NOMO-1 (cell line): Measurements from ENCODE around the gene SPRYD7.
"Not testable (repeated sequence)": the region's sequence is repeated elsewhere in the genome, so short reads cannot be mapped to it uniquely, and the experiment has no call there.

ENCODE experiments used
- DNase-seq, 2 experiments: peaks; one replicate each; lab custom pipeline; 2025; ENCODE audit not compliant: unreplicated experiment in 2 of 2; lab: John Stamatoyannopoulos, UW

SPRYD7 gene, protein sequence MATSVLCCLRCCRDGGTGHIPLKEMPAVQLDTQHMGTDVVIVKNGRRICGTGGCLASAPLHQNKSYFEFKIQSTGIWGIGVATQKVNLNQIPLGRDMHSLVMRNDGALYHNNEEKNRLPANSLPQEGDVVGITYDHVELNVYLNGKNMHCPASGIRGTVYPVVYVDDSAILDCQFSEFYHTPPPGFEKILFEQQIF

GRCh38 chr13:49936075-49936967 lies at the start of gene SPRYD7:
TSS of gene SPRYD7 (minus strand) at chr13:49936340. CDS start at chr13:49936235, 105 bp downstream.
- DNase-seq, result peak; percentile 95 to 98

- no peak for DNase-seq
Measured at GRCh38 chr13:49985129-49985528, 49.0 kb upstream of the SPRYD7 start.

DNA sequence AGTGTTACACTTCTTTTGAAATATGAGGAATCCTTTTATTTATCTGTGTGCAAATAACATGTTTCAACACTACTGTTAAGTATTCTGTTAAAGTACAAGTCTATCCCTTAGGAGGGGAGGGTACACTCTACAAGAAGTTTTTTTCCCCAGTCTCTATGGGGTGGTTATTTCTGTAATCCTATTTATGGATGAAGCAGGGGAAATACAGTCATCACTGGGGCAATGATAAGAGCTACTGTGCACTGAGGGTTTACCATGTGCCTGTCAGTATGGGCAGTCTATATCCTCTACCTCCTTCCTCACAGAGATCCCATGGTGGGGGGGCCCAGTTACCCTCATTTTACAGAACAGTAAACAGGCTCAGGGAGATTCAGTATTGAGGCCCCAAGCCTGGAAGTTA lies 44.1 kb upstream of the SPRYD7 start:
- DNase-seq, result no peak

DNA sequence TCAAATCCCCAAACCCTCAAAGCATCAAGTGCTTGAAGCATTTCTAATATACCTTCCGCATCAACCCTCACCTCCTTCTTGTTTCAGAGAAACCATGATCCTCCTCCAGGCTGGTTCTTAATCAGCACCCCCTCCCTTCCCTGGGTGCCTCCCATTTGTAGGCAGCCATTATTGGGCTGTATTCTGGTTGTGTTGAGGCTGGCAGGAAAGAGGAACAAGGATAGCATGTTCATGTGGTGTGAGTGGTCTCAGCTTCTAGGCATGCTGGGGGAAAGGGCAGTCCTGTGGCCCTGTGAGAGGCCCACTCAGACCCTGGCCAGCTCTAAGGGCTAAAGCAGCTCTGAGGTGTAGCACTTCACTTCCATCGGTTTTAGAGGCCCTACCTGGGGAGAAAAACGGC lies 41.9 kb upstream of the SPRYD7 start:
- DNase-seq, result peak in 1 of 2 experiments; percentile 35

- DNase-seq, result peak; percentile 40 to 70
Measured at GRCh38 chr13:49976314-49977258, 40.4 kb upstream of the SPRYD7 start.

- DNase-seq, result no peak
Measured at GRCh38 chr13:49975826-49976225, 39.7 kb upstream of the SPRYD7 start.

GRCh38 chr13:49972709-49973108 lies 36.6 kb upstream of the SPRYD7 start:
- no peak for DNase-seq

- DNase-seq, result no peak
Measured at GRCh38 chr13:49967456-49967855, 31.3 kb upstream of the SPRYD7 start.

DNA sequence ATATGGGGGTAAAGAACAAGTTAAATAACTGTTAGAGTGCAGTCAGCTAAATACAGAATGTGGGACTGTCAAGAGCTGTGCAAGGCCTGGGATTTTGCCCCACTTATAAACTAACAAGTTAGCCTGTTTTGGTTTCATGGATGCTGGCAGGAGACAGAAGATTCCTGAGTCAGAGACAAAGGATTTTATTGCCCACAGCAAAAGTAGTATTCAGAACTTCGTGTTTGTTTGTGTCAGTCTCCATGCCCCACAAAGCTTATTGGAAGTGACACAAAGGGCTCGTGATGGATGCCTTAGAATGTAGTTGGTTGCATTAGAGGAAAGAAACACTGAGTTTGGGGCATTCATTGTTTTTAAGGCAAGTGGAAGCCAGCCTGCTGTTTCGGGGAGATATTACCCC lies 22.2 kb upstream of the SPRYD7 start:
- DNase-seq, result no peak

- peak in 1 of 2 experiments; percentile 43 for DNase-seq
Measured at GRCh38 chr13:49956131-49956530, 20.0 kb upstream of the SPRYD7 start.

GRCh38 chr13:49954674-49955455 lies 18.7 kb upstream of the SPRYD7 start:
- DNase-seq, result no peak

GRCh38 chr13:49953560-49953959 lies 17.4 kb upstream of the SPRYD7 start:
- DNase-seq, result no peak

GRCh38 chr13:49951754-49952535 lies 15.8 kb upstream of the SPRYD7 start:
- DNase-seq, result no peak

DNA sequence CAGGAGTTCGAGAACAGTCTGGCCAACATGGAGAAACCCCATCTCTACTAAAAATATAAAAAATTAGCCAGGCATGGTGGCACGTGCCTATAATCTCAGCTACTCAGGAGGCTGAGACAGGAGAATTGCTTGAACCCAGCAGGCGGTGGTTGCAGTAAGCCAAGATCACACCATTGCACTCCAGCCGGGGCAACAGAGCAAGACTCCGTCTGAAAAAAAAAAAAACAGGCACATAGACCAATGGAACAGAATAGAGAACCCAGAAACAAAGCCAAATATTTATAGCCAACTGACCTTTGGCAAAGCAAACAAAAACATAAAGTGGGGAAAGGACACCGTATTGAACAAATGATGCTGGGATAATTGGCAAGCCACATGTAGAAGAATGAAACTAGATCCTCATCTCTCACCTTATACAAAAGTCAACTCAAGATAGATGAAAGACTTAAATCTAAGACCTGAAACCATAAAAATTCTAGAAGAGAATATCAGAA lies 12.7 kb upstream of the SPRYD7 start:
- DNase-seq, result not testable (repeated sequence)

DNA sequence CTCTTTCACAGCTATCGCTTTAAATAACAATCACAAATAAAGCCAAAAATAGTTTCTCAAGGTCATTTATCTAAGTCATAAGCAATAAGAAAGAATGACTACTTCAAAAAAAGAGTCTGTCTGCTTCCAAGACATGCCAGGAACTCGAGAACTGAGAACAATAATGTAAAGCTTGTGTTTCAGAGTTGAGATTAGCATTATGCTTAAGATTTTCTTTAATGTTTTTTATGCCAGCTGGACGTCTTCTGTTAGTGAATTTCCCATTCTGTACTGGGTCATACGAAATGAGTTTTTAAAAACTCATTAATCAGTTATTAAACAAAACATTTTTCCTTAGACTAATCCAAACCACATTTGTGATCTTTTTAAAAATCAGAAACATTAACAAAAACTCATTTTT lies 3.2 kb upstream of the SPRYD7 start:
- DNase-seq, result no peak

DNA sequence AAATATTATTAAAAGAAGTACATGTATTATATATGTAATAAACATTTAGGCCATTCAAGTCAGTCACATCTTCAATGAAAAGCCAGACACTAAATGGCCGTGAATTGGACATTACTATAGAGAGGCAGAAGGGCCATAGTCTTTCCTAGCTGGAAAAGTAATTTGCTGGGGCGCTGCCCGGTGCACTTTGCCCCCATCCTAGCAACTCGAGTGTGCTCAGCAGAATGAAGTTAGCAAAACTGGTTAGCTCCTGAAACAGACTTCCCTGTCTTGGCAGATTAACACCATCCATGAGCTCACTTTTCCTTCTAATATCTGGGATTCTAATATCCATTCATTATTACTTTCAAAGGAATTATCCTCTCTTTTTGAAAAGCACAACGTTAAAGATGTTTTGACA lies 2.8 kb upstream of the SPRYD7 start:
- DNase-seq, result no peak

GRCh38 chr13:49938314-49938713 lies 2.2 kb upstream of the SPRYD7 start:
- peak in 1 of 2 experiments; percentile 47 for DNase-seq

DNA sequence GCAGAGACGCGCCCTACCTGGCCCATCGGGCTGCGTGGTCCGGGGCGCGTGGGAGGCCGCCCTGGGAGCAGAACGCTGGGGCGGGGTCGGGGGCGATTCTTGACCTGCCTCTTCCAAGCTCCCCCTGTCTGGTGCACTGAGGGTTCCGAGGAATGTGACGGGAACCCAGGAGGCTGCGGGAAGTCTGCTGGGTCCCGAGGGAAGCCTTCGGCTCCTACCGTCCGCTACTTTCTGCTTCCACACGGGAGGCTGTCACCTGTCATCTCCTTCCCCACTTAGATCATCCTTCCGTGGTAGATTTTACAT lies 781 bp upstream of the SPRYD7 start:
- no peak for DNase-seq
